Esophagus muscularis mucosa (tissue), 4 donors: ENCODE measurements around the gene XRCC1. TPM values are rescaled to one million over a fixed set of nuclear protein-coding genes. Genes with fewer than 3 reads are reported as not detected.

ENCODE experiments used
- DNase-seq: peaks from one replicate; pipeline ENCODE4 v3.0.0-alpha.2; 2017; ENCODE audit errors: extremely low spot score
- H3K27ac ChIP-seq, 4 donors: fragments of 200-600 bp; sonication (generic); replicated peaks in 1 of 4; 1 replicate in 3 of 4; 2 replicates in 1 of 4; pipeline ENCODE4 v1.5.1; 2016 to 2019; ENCODE audit warnings: mild to moderate bottlenecking in 1 of 4
- H3K27me3 ChIP-seq, 4 donors: fragments of 200-600 bp; sonication (generic); one replicate each; pipeline versions ENCODE4 v1.5.1 to v1.6.0; 2016 to 2019
- H3K36me3 ChIP-seq, 4 donors: fragments of 200-600 bp; sonication (generic); one replicate each; pipeline ENCODE4 v1.5.1; 2016 to 2019
- H3K4me1 ChIP-seq, 4 donors: fragments of 200-600 bp; sonication (generic); one replicate each; pipeline ENCODE4 v1.5.1; 2016 to 2019
- H3K4me3 ChIP-seq, 4 donors: fragments of 200-600 bp; sonication (generic); 1 replicate in 2 of 4; 2 replicates in 2 of 4; pipeline ENCODE4 v1.5.1; 2016 to 2019; ENCODE audit warnings: mild to moderate bottlenecking in 4 of 4, moderate library complexity in 1 of 4
- H3K9me3 ChIP-seq, 4 donors: fragments of 200-600 bp; sonication (generic); 1 replicate in 3 of 4; 2 replicates in 1 of 4; pipeline ENCODE4 v1.5.1; 2016 to 2019
- CTCF ChIP-seq, 3 experiments: fragments of 200-600 bp in 2 of 3; fragments of 450-650 bp in 1 of 3; sonication (generic) in 2 of 3; IDR thresholded peaks; one replicate each; pipeline ENCODE4 v1.5.1; 2017 to 2019; ENCODE audit warnings: antibody characterized with exemption in 3 of 3, mild to moderate bottlenecking in 2 of 3, moderate library complexity in 1 of 3
- EP300 ChIP-seq: sonication (generic); formaldehyde crosslinking; IDR thresholded peaks from one replicate; pipeline ENCODE4 v1.6.1; 2017; ENCODE audit warnings: antibody characterized with exemption
- POLR2A ChIP-seq: fragments of 450-650 bp; IDR thresholded peaks from one replicate; pipeline ENCODE4 v1.6.1; 2017; ENCODE audit warnings: antibody characterized with exemption, moderate library complexity, mild to moderate bottlenecking, low read depth
- POLR2AphosphoS5 ChIP-seq, 2 donors: sonication (generic); formaldehyde crosslinking; IDR thresholded peaks; one replicate each; pipeline ENCODE4 v1.6.1; 2017; ENCODE audit warnings: antibody characterized with exemption in 2 of 2
- WGBS: methylation state at CpG from one replicate; pipeline ENCODE4 v1.1.5; 2018; 5-methylcytosine and 5-hydroxymethylcytosine counted together
- intact Hi-C: fragments of 100-400 bp; cut with DNase I; formaldehyde crosslinking; loops from one replicate; pipeline ENCODE4 v1.15.1; 2023
- total RNA-seq, 4 donors: library from RNA; depleted of rRNA; stranded (reverse); fragments of >200 nt; gene quantifications; one replicate each; pipeline versions ENCODE4 v1.1.0 to v1.2.1, GENCODE V29; 2016

Gene XRCC1
- total RNA-seq, 4 donors from 2014 or later, result 21.2 to 27.2 (median 24.4) TPM

GRCh38 chr19:43532571-43532961 is 42.8 kb downstream of the XRCC1 start:
- TF ChIP-seq EP300, result no peak
- TF ChIP-seq POLR2A, result no peak
- Histone ChIP-seq H3K27me3 (no peaks in the 10 kb centered on the region), H3K4me3 (peak overlapping the region; percentile 51 to 75 (median 62)), H3K36me3 (peaks cover 0 to 8% (median under 1%) of the 10 kb centered on the region in 4 donors), H3K27ac (peak overlapping the region; percentile 88 to 94 (median 92)), H3K4me1 (peaks cover 26 to 49% (median 45%) of the 10 kb centered on the region in 4 donors), H3K9me3 (no peaks in the 10 kb centered on the region)
- intact Hi-C loops, result no loop called here
- 25% methylated on average over 4 of the region's 16 CpGs for WGBS
- no peak for DNase-seq

GRCh38 chr19:43527860-43528622 is 47.3 kb downstream of the XRCC1 start:
- TF ChIP-seq EP300 (no peak), CTCF (IDR thresholded peaks at IDR 0.05) (no peak), POLR2A (no peak), POLR2AphosphoS5 (IDR thresholded peaks at IDR 0.05) (no peak)
- intact Hi-C loops, result no loop called here
- Histone ChIP-seq H3K27me3 (no peaks in the 10 kb centered on the region), H3K36me3 (no peaks in the 10 kb centered on the region), H3K27ac (peak overlapping the region; percentile 86 to 94 (median 88)), H3K4me1 (peaks cover 33 to 58% (median 48%) of the 10 kb centered on the region in 4 donors), H3K4me3 (peak overlapping the region; percentile 68 to 97 (median 88)), H3K9me3 (no peaks in the 10 kb centered on the region)
- 31% methylated on average over 13 of the region's 13 CpGs for WGBS
- DNase-seq, result no peak

- no peaks in the 10 kb centered on the region for H3K36me3 ChIP-seq
- intact Hi-C loops, result no loop called here
- 7% methylated on average over 26 of the region's 54 CpGs for WGBS
- H3K27ac ChIP-seq, result peak within 1 kb of the TSS; percentile 86 to 94 (median 88)
- no peak for DNase-seq
- H3K4me1 ChIP-seq, result peaks cover 26 to 50% (median 39%) of the 10 kb centered on the region in 4 donors
- peak within 1 kb of the TSS; percentile 68 to 97 (median 88) for H3K4me3 ChIP-seq
- H3K9me3 ChIP-seq, result no peaks in the 10 kb centered on the region
- TF ChIP-seq EP300, result no peak
- TF ChIP-seq POLR2A, result peak; percentile 79
- TF ChIP-seq CTCF (IDR thresholded peaks at IDR 0.05), result peak in 2 of 3 experiments; percentile 3 to 17
- TF ChIP-seq POLR2AphosphoS5 (IDR thresholded peaks at IDR 0.05), result peak; percentile 88 to 95
- H3K27me3 ChIP-seq, result no peaks in the 10 kb centered on the region
Observed at GRCh38 chr19:43526884-43527859, 48.2 kb downstream of the XRCC1 start, which contains the start of gene ETHE1. TSS of gene ETHE1 (minus strand) at chr19:43527201. CDS start at chr19:43527177, 24 bp downstream.

DNA sequence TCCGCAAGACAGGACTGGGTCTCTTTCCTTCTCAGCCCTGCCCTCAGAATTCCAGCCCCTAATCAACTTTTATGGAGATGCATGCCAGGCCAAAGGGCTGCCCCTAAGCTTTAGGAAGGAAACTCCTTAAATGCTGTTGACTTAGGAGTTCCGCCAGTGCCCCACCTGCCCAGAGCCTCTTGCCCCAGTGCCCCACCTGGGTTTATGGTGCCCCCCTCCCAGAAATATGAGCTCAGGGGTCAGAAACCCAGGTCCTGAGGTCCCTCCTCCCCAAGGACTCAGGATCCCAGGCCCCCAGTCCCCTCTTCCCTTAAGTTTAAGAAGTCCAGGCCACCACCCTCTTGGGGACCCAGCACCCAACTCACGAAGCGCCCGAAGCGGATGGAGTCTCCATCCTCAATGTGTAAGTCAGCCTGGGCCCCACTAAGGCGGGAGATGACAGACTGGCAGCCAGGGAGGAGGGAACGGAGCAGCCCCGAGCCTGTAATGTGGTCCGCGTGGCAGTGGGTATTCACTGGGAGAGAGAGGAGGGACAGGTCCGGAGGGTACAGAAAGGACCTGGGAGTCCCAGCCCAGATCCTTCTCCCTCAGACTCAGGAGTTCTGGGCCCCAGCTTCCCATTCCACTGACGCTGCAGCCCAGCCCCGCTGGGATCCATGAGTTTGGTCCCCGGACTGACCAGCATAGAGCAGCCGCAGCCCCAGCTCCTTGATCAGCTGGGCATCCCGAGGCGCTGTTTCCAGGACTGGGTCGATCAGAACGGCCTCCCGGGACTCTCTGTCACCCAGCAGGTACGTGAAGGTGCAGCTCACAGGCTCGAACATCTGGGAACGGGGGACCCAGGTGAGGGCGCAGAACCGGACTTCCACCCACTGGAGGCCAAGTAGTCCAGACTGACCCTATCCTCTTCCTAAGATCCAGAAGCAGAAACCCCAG is 49.2 kb downstream of the XRCC1 start:
- H3K9me3 ChIP-seq, result no peaks in the 10 kb centered on the region
- H3K27ac ChIP-seq, result peak overlapping the region; percentile 86 to 94 (median 88)
- TF ChIP-seq POLR2AphosphoS5 (IDR thresholded peaks at IDR 0.05), result no peak
- TF ChIP-seq EP300, result no peak
- TF ChIP-seq CTCF (IDR thresholded peaks at IDR 0.05), result no peak
- TF ChIP-seq POLR2A, result no peak
- peak overlapping the region; percentile 68 to 97 (median 88) for H3K4me3 ChIP-seq
- peaks cover 23 to 47% (median 36%) of the 10 kb centered on the region in 4 donors for H3K4me1 ChIP-seq
- peaks cover 0 to 1% (median under 1%) of the 10 kb centered on the region in 4 donors for H3K36me3 ChIP-seq
- WGBS, result under 1% methylated on average over 20 of the region's 26 CpGs
- DNase-seq, result no peak
- intact Hi-C loops, result no loop called here
- no peaks in the 10 kb centered on the region for H3K27me3 ChIP-seq
